SK-N-SH treated with all-trans-retinoic acid at 6 μM for 48 hours (cell line): ENCODE data around the gene POLE.

Experiments
- ATAC-seq: fragments of 200-7000 bp; cut with Tn5 transposase; 3 replicates; pipeline ENCODE4 v1.9.1; 2020; ENCODE audit warnings: mild to moderate bottlenecking, moderate library complexity
- ARNTL ChIP-seq: fragments of 450-650 bp; formaldehyde crosslinking; IDR thresholded peaks from 2 replicates; pipeline ENCODE4 v1.5.0; 2020; ENCODE audit warnings: low read depth, mild to moderate bottlenecking, moderate library complexity, borderline replicate concordance
- BACH2 ChIP-seq: fragments of 250-450 bp; sonication (Bioruptor Pico); IDR thresholded peaks from 2 replicates; pipeline ENCODE4 v1.9.0; 2021; ENCODE audit warnings: mild to moderate bottlenecking, borderline replicate concordance
- CSDC2 ChIP-seq: fragments of 250-450 bp; sonication (Bioruptor Pico); IDR thresholded peaks from 2 replicates; pipeline ENCODE4 v1.5.0; 2020; ENCODE audit warnings: mild to moderate bottlenecking, moderate library complexity
- ESRRG ChIP-seq: fragments of 250-450 bp; sonication (Bioruptor Pico); IDR thresholded peaks from 2 replicates; pipeline ENCODE4 v1.6.1; 2021; ENCODE audit warnings: mild to moderate bottlenecking
- GLIS3 ChIP-seq: fragments of 250-450 bp; sonication (Bioruptor Pico); IDR thresholded peaks from 2 replicates; pipeline ENCODE4 v1.5.0; 2020; ENCODE audit warnings: mild to moderate bottlenecking, moderate library complexity
- OSR1 ChIP-seq: fragments of 250-450 bp; sonication (Bioruptor Pico); IDR thresholded peaks from 2 replicates; pipeline ENCODE4 v1.8.0; 2022; ENCODE audit warnings: moderate library complexity, mild to moderate bottlenecking, inconsistent platforms
- PPARA ChIP-seq: fragments of 250-450 bp; sonication (Bioruptor Pico); IDR thresholded peaks from 2 replicates; pipeline ENCODE4 v1.5.0; 2020; ENCODE audit warnings: mild to moderate bottlenecking, borderline replicate concordance
- RARB ChIP-seq: fragments of 250-450 bp; sonication (Bioruptor Pico); IDR thresholded peaks from 2 replicates; pipeline ENCODE4 v1.8.0; 2021; ENCODE audit warnings: mild to moderate bottlenecking, moderate library complexity
- SNAI2 ChIP-seq: fragments of 250-450 bp; sonication (Bioruptor Pico); IDR thresholded peaks from 2 replicates; pipeline ENCODE4 v1.5.0; 2020; ENCODE audit warnings: mild to moderate bottlenecking, moderate library complexity
- TCF4 ChIP-seq: fragments of 250-450 bp; sonication (Bioruptor Pico); IDR thresholded peaks from 2 replicates; pipeline ENCODE4 v1.8.0; 2021; ENCODE audit warnings: mild to moderate bottlenecking, moderate library complexity, borderline replicate concordance
- TOX ChIP-seq: fragments of 250-450 bp; sonication (Bioruptor Pico); IDR thresholded peaks from 2 replicates; pipeline ENCODE4 v1.8.0; 2021; ENCODE audit warnings: mild to moderate bottlenecking, moderate library complexity, borderline replicate concordance
- ZC3H10 ChIP-seq: fragments of 250-450 bp; sonication (Bioruptor Pico); IDR thresholded peaks from 2 replicates; pipeline ENCODE4 v1.5.1; 2021; ENCODE audit warnings: mild to moderate bottlenecking, moderate library complexity
- ZFP30 ChIP-seq: fragments of 450-650 bp; formaldehyde crosslinking; IDR thresholded peaks from 2 replicates; pipeline ENCODE4 v1.5.0; 2022; ENCODE audit warnings: mild to moderate bottlenecking, moderate library complexity
- ZNF565 ChIP-seq: fragments of 450-650 bp; formaldehyde crosslinking; conservative IDR thresholded peaks from 2 replicates; pipeline ENCODE4 v1.5.0; 2020; ENCODE audit warnings: low read depth, mild to moderate bottlenecking, moderate library complexity
- ZNF70 ChIP-seq: fragments of 450-650 bp; formaldehyde crosslinking; IDR thresholded peaks from 2 replicates; pipeline ENCODE4 v1.5.0; 2020; ENCODE audit warnings: mild to moderate bottlenecking, moderate library complexity
- ZNF8 ChIP-seq: fragments of 450-650 bp; formaldehyde crosslinking; IDR thresholded peaks from 2 replicates; pipeline ENCODE4 v1.5.0; 2020; ENCODE audit warnings: mild to moderate bottlenecking, moderate library complexity
- TF ChIP-seq, protein P1 (sequence below): fragments of 250-450 bp; sonication (Bioruptor Pico); IDR thresholded peaks from 2 replicates; pipeline ENCODE4 v1.5.1; 2021; ENCODE audit warnings: mild to moderate bottlenecking, moderate library complexity
- TF ChIP-seq, protein P2 (sequence below): fragments of 250-450 bp; sonication (Bioruptor Pico); IDR thresholded peaks from 2 replicates; pipeline ENCODE4 v1.5.1; 2020; ENCODE audit warnings: low read depth, mild to moderate bottlenecking, moderate library complexity
- TF ChIP-seq, protein P3 (sequence below): fragments of 250-450 bp; sonication (Bioruptor Pico); IDR thresholded peaks from 2 replicates; pipeline ENCODE4 v1.8.0; 2020; ENCODE audit warnings: mild to moderate bottlenecking, moderate library complexity, borderline replicate concordance
- TF ChIP-seq, protein P4 (sequence below): fragments of 250-450 bp; sonication (Bioruptor Pico); IDR thresholded peaks from 2 replicates; pipeline ENCODE4 v1.5.0; 2020; ENCODE audit warnings: mild to moderate bottlenecking, moderate library complexity
- TF ChIP-seq, protein P5 (sequence below): fragments of 250-450 bp; sonication (Bioruptor Pico); IDR thresholded peaks from 2 replicates; pipeline ENCODE4 v1.8.0; 2021; ENCODE audit warnings: low read depth, mild to moderate bottlenecking, moderate library complexity, borderline replicate concordance

Gene POLE

DNA sequence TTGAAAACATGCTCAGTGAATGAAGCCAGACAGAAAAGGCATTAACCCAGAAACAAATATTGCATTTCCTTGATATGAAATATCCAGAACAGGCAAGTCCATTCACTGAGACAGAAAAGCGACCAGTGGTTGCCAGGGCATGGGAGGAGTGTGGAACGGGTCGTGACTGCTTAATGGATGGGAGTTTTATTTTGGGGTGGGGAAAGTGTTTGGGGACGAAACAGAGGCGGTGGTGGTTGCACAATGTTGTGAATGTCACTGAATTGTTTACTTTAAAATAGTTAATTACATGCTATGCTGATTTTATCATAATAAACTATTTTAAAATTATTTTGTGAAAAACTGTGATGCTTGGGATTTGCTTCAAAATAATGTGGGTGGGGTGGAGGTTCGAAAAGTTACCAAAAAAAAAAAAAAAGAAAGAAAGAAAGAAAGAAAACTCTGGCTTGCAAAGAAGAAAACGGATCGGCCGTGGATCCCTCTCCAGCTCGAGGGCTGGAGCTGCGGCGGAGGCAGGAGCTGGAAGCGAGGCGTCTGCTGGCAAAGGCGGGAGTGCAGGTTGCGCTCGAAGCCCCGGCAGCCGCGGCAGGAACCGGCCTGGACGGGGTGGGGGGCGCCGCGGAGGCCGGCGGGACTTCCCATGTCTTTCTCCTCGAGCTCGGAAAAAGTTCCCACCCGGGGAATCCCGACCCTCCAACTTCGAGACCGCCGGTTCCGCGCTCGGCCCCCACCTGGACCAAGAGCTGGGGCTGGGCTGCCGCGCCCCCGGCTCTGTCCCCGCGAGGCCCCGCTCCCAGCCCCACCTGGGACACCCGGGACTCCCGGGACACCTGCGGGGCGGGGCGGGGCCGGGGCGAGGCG, 69.1 kb downstream of the POLE start:
- ATAC-seq = no peak
- TF ChIP-seq ZNF8 = no peak
- TF ChIP-seq TCF4 = no peak
- no peak for TF ChIP-seq ZNF70 (CRISPR knock-in tag)
- no peak for TF ChIP-seq ZNF565 (CRISPR knock-in tag)
- TF ChIP-seq SNAI2 = no peak
- TF ChIP-seq, protein P1, sequence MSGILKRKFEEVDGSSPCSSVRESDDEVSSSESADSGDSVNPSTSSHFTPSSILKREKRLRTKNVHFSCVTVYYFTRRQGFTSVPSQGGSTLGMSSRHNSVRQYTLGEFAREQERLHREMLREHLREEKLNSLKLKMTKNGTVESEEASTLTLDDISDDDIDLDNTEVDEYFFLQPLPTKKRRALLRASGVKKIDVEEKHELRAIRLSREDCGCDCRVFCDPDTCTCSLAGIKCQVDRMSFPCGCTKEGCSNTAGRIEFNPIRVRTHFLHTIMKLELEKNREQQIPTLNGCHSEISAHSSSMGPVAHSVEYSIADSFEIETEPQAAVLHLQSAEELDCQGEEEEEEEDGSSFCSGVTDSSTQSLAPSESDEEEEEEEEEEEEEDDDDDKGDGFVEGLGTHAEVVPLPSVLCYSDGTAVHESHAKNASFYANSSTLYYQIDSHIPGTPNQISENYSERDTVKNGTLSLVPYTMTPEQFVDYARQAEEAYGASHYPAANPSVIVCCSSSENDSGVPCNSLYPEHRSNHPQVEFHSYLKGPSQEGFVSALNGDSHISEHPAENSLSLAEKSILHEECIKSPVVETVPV = no peak
- no peak for TF ChIP-seq ESRRG (CRISPR knock-in tag)

DNA sequence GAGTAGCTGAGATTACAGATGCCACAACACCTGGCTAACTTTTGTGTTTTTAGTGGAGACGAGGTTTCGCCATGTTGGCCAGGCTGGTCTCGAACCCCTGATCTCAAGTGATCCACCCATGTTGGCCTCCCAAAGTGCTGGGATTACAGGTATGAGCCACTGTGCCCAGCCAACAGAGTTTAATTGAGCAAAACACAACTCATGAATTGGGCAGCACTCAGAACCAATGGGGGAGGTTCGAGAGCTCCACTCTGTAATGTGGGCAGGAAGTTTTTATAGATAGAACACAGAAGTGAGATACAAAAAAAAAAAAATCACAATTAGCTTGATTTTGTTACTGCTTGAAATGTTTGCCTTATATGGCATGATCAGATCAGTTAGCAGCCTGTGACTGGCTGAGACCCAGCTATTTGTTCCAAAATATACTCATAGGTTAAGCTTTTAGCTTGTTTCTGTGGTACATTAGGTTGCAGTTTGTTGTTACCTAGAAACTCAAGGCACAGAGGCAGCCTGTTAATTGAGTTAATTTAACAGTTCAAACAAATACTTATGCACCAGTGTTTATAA, 69.9 kb downstream of the POLE start:
- no peak for ATAC-seq
- TF ChIP-seq CSDC2 (no peak), RARB (CRISPR knock-in tag) (no peak), ZFP30 (no peak), TOX (CRISPR knock-in tag) (no peak), SNAI2 (no peak), GLIS3 (CRISPR knock-in tag) (no peak)
- TF ChIP-seq, protein P2, sequence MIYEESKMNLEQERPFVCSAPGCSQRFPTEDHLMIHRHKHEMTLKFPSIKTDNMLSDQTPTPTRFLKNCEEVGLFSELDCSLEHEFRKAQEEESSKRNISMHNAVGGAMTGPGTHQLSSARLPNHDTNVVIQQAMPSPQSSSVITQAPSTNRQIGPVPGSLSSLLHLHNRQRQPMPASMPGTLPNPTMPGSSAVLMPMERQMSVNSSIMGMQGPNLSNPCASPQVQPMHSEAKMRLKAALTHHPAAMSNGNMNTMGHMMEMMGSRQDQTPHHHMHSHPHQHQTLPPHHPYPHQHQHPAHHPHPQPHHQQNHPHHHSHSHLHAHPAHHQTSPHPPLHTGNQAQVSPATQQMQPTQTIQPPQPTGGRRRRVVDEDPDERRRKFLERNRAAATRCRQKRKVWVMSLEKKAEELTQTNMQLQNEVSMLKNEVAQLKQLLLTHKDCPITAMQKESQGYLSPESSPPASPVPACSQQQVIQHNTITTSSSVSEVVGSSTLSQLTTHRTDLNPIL (CRISPR knock-in tag) = no peak
- TF ChIP-seq, protein P1 = no peak

DNA sequence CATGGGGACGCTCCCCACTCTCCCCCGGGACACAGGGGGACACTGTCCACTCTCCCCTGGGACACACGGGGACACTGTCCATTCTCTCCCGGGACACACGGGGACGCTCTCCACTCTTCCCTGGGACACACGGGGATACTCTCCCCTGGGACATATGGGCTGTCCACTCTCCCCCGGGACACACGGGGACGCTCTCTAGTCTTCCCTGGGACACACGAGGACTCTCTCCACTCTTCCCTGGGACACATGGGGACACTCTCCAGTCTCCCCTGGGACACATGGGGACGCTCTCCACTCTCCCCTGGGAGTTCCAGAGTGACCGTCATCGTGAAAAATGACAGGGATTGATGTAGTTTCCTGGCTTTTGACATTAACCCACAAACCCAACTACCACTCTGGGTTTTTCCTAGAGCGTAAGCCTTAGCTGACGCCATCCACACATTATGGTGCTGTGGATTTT, 71.5 kb downstream of the POLE start:
- ATAC-seq = no peak
- TF ChIP-seq, protein P3, sequence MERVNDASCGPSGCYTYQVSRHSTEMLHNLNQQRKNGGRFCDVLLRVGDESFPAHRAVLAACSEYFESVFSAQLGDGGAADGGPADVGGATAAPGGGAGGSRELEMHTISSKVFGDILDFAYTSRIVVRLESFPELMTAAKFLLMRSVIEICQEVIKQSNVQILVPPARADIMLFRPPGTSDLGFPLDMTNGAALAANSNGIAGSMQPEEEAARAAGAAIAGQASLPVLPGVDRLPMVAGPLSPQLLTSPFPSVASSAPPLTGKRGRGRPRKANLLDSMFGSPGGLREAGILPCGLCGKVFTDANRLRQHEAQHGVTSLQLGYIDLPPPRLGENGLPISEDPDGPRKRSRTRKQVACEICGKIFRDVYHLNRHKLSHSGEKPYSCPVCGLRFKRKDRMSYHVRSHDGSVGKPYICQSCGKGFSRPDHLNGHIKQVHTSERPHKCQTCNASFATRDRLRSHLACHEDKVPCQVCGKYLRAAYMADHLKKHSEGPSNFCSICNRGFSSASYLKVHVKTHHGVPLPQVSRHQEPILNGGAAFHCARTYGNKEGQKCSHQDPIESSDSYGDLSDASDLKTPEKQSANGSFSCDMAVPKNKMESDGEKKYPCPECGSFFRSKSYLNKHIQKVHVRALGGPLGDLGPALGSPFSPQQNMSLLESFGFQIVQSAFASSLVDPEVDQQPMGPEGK (CRISPR knock-in tag) = no peak
- TF ChIP-seq ARNTL (CRISPR knock-in tag) = no peak
- TF ChIP-seq SNAI2 = no peak
- TF ChIP-seq, protein P4, sequence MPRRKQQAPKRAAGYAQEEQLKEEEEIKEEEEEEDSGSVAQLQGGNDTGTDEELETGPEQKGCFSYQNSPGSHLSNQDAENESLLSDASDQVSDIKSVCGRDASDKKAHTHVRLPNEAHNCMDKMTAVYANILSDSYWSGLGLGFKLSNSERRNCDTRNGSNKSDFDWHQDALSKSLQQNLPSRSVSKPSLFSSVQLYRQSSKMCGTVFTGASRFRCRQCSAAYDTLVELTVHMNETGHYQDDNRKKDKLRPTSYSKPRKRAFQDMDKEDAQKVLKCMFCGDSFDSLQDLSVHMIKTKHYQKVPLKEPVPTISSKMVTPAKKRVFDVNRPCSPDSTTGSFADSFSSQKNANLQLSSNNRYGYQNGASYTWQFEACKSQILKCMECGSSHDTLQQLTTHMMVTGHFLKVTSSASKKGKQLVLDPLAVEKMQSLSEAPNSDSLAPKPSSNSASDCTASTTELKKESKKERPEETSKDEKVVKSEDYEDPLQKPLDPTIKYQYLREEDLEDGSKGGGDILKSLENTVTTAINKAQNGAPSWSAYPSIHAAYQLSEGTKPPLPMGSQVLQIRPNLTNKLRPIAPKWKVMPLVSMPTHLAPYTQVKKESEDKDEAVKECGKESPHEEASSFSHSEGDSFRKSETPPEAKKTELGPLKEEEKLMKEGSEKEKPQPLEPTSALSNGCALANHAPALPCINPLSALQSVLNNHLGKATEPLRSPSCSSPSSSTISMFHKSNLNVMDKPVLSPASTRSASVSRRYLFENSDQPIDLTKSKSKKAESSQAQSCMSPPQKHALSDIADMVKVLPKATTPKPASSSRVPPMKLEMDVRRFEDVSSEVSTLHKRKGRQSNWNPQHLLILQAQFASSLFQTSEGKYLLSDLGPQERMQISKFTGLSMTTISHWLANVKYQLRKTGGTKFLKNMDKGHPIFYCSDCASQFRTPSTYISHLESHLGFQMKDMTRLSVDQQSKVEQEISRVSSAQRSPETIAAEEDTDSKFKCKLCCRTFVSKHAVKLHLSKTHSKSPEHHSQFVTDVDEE (CRISPR knock-in tag) = no peak
- TF ChIP-seq, protein P2 (CRISPR knock-in tag) = no peak
- TF ChIP-seq OSR1 (CRISPR knock-in tag) = no peak
- TF ChIP-seq ZNF70 (CRISPR knock-in tag) = no peak
- TF ChIP-seq RARB (CRISPR knock-in tag) = no peak
- no peak for TF ChIP-seq PPARA
- TF ChIP-seq, protein P5, sequence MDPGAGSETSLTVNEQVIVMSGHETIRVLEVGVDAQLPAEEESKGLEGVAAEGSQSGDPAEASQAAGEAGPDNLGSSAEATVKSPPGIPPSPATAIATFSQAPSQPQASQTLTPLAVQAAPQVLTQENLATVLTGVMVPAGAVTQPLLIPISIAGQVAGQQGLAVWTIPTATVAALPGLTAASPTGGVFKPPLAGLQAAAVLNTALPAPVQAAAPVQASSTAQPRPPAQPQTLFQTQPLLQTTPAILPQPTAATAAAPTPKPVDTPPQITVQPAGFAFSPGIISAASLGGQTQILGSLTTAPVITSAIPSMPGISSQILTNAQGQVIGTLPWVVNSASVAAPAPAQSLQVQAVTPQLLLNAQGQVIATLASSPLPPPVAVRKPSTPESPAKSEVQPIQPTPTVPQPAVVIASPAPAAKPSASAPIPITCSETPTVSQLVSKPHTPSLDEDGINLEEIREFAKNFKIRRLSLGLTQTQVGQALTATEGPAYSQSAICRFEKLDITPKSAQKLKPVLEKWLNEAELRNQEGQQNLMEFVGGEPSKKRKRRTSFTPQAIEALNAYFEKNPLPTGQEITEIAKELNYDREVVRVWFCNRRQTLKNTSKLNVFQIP (CRISPR knock-in tag) = no peak
- no peak for TF ChIP-seq BACH2 (CRISPR knock-in tag)
- no peak for TF ChIP-seq TCF4
- TF ChIP-seq ZC3H10 (CRISPR knock-in tag) = no peak
